Breast epithelium (tissue), 3 donors: Measurements from ENCODE around the gene PRPF4.

Source experiments
- CTCF ChIP-seq, 3 donors: fragments of 450-650 bp; IDR thresholded peaks; one replicate each; pipeline ENCODE4 v1.5.1; 2016 to 2017; ENCODE audit warnings: antibody characterized with exemption in 3 of 3, mild to moderate bottlenecking in 3 of 3, moderate library complexity in 3 of 3
- POLR2A ChIP-seq: fragments of 450-650 bp; IDR thresholded peaks from one replicate; pipeline ENCODE4 v1.6.1; 2016; ENCODE audit warnings: antibody characterized with exemption, mild to moderate bottlenecking, moderate library complexity
- POLR2AphosphoS5 ChIP-seq, 3 donors: sonication (generic); formaldehyde crosslinking; IDR thresholded peaks; one replicate each; pipeline ENCODE4 v1.6.1; 2017; ENCODE audit warnings: antibody characterized with exemption in 3 of 3

GRCh38 chr9:113328045-113328782 is 52.8 kb downstream of the PRPF4 start:
- TF ChIP-seq POLR2A: no peak
- TF ChIP-seq CTCF (IDR thresholded peaks at IDR 0.05): no peak
- no peak for TF ChIP-seq POLR2AphosphoS5 (IDR thresholded peaks at IDR 0.05)
